HCT116 (cell line): ENCODE data around the gene ZNF580.

ENCODE experiments used
- ATF3 ChIP-seq: IDR thresholded peaks from 2 replicates; pipeline ENCODE4 v1.6.1; 2012
- CEBPB ChIP-seq: IDR thresholded peaks from 2 replicates; pipeline ENCODE4 v1.6.1; 2012; ENCODE audit warnings: low read depth
- CTCF ChIP-seq, 3 experiments: fragments of 200-600 bp in 1 of 3; sonication (generic) in 1 of 3; IDR thresholded peaks in 2 of 3; conservative IDR thresholded peaks in 1 of 3; 2 replicates each; pipeline ENCODE4 v1.5.1; 2012 to 2017; ENCODE audit warnings: low read depth in 2 of 3, low read length in 2 of 3, antibody characterized with exemption in 1 of 3, borderline replicate concordance in 1 of 3, control low read depth in 1 of 3, mild to moderate bottlenecking in 1 of 3, mixed read lengths in 1 of 3, mixed run types in 1 of 3, moderate library complexity in 1 of 3; ENCODE audit not compliant: insufficient read depth in 1 of 3
- EZH2 ChIP-seq: fragments of 200-600 bp; sonication (generic); IDR thresholded peaks from 2 replicates; pipeline ENCODE4 v1.6.1; 2017; ENCODE audit warnings: antibody characterized with exemption, mixed run types
- EZH2phosphoT487 ChIP-seq: fragments of 200-600 bp; IDR thresholded peaks from 2 replicates; pipeline ENCODE4 v1.6.1; 2018; ENCODE audit warnings: antibody characterized with exemption, borderline replicate concordance
- JUND ChIP-seq: IDR thresholded peaks from 2 replicates; pipeline ENCODE4 v1.6.1; 2012
- POLR2A ChIP-seq: IDR thresholded peaks from 2 replicates; pipeline ENCODE4 v1.7.0; 2011; ENCODE audit warnings: borderline replicate concordance; ENCODE audit not compliant: insufficient read depth, insufficient read length; ENCODE audit errors: extremely low read depth
- POLR2AphosphoS5 ChIP-seq: IDR thresholded peaks from 2 replicates; pipeline ENCODE4 v1.6.1; 2011; ENCODE audit warnings: mild to moderate bottlenecking, low read depth, low read length, moderate library complexity
- REST ChIP-seq: IDR thresholded peaks from 2 replicates; pipeline ENCODE4 v1.6.1; 2012; ENCODE audit warnings: low read depth
- SP1 ChIP-seq: IDR thresholded peaks from 2 replicates; pipeline ENCODE4 v1.6.1; 2012; ENCODE audit warnings: low read depth
- ZNF274 ChIP-seq: fragments of 200-500 bp; sonication (Bioruptor generic); IDR thresholded peaks from 2 replicates; pipeline ENCODE4 v1.6.1; 2014; ENCODE audit warnings: mild to moderate bottlenecking, low read depth, low read length, inconsistent platforms

- no peak for TF ChIP-seq CTCF (IDR thresholded peaks at IDR 0.05 in 2 of 3, conservative IDR thresholded peaks at IDR 0.05 in 1 of 3; ENCODE audit: borderline replicate concordance in 1 of 3, insufficient read depth in 1 of 3, low read depth in 2 of 3, low read length in 2 of 3)
- TF ChIP-seq CEBPB: no peak
- no peak for TF ChIP-seq EZH2phosphoT487
- no peak for TF ChIP-seq REST
- TF ChIP-seq POLR2A: no peak
- no peak for TF ChIP-seq EZH2
- TF ChIP-seq POLR2AphosphoS5: no peak
- TF ChIP-seq SP1: no peak
- TF ChIP-seq ZNF274: no peak
- no peak for TF ChIP-seq JUND
- TF ChIP-seq ATF3: no peak
These were observed 38.8 kb downstream of the ZNF580 start for GRCh38 chr19:55679343-55680257.
